Panc1 (cell line): ENCODE results near the gene OSBPL9.

Experiments used
- CTCF ChIP-seq: fragments of 450-650 bp; IDR thresholded peaks from 2 replicates; pipeline ENCODE4 v1.5.1; 2017; ENCODE audit warnings: mild to moderate bottlenecking
- POLR2AphosphoS5 ChIP-seq: IDR thresholded peaks from 2 replicates; pipeline ENCODE4 v1.6.1; 2012; ENCODE audit warnings: mild to moderate bottlenecking, low read depth, low read length, moderate library complexity
- SIN3A ChIP-seq: IDR thresholded peaks from 2 replicates; pipeline ENCODE4 v1.6.1; 2012; ENCODE audit warnings: low read depth, mild to moderate bottlenecking, low read length, moderate library complexity, borderline replicate concordance; ENCODE audit not compliant: insufficient read depth
- TF ChIP-seq, protein P1 (sequence below), 2 experiments: IDR thresholded peaks; 2 replicates each; pipeline ENCODE4 v1.6.1; 2011 to 2012; ENCODE audit warnings: low read depth in 2 of 2, control low read depth in 1 of 2, low read length in 1 of 2, mild to moderate bottlenecking in 1 of 2, moderate library complexity in 1 of 2; ENCODE audit not compliant: insufficient read depth in 1 of 2

GRCh38 chr1:51663721-51664120, 46.8 kb downstream of the OSBPL9 start:
- TF ChIP-seq, protein P1, sequence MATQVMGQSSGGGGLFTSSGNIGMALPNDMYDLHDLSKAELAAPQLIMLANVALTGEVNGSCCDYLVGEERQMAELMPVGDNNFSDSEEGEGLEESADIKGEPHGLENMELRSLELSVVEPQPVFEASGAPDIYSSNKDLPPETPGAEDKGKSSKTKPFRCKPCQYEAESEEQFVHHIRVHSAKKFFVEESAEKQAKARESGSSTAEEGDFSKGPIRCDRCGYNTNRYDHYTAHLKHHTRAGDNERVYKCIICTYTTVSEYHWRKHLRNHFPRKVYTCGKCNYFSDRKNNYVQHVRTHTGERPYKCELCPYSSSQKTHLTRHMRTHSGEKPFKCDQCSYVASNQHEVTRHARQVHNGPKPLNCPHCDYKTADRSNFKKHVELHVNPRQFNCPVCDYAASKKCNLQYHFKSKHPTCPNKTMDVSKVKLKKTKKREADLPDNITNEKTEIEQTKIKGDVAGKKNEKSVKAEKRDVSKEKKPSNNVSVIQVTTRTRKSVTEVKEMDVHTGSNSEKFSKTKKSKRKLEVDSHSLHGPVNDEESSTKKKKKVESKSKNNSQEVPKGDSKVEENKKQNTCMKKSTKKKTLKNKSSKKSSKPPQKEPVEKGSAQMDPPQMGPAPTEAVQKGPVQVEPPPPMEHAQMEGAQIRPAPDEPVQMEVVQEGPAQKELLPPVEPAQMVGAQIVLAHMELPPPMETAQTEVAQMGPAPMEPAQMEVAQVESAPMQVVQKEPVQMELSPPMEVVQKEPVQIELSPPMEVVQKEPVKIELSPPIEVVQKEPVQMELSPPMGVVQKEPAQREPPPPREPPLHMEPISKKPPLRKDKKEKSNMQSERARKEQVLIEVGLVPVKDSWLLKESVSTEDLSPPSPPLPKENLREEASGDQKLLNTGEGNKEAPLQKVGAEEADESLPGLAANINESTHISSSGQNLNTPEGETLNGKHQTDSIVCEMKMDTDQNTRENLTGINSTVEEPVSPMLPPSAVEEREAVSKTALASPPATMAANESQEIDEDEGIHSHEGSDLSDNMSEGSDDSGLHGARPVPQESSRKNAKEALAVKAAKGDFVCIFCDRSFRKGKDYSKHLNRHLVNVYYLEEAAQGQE (IDR thresholded peaks at IDR 0.05; ENCODE audit: insufficient read depth in 1 of 2, low read depth in 2 of 2, low read length in 1 of 2), result no peak
- TF ChIP-seq CTCF (no peak), POLR2AphosphoS5 (no peak), SIN3A (no peak)
